IPS DF 6.9 (cell line): ENCODE results near the gene DLX1.

Experiments used
- DNase-seq: peaks from one replicate; pipeline ENCODE4 v3.0.0-alpha.2; 2013; ENCODE audit warnings: low read depth, low spot score
- H3K27ac ChIP-seq: one replicate; pipeline ENCODE4 v1.5.1; 2013; ENCODE audit warnings: low read length, control low read depth
- H3K27me3 ChIP-seq: 2 replicates; pipeline ENCODE4 v1.6.1; 2013; ENCODE audit warnings: mild to moderate bottlenecking, low read length; ENCODE audit not compliant: control insufficient read depth, insufficient read depth
- H3K36me3 ChIP-seq: 2 replicates; pipeline ENCODE4 v1.6.1; 2013; ENCODE audit warnings: low read length; ENCODE audit not compliant: control insufficient read depth, insufficient read depth
- H3K4me1 ChIP-seq: 2 replicates; pipeline ENCODE4 v1.6.1; 2013; ENCODE audit warnings: low read length; ENCODE audit not compliant: control insufficient read depth, insufficient read depth
- H3K4me3 ChIP-seq: 2 replicates; pipeline ENCODE4 v1.5.1; 2013; ENCODE audit warnings: mild to moderate bottlenecking, low read length
- H3K9me3 ChIP-seq: 2 replicates; pipeline ENCODE4 v1.6.1; 2013; ENCODE audit warnings: low read length, inconsistent platforms; ENCODE audit not compliant: control insufficient read depth, insufficient read depth
- WGBS: extraction: QIAGEN DNeasy Blood & Tissue Kit; methylation state at CpG from one replicate; pipeline ENCODE4 v1.1.7; 2013; ENCODE audit warnings: mixed read lengths, missing lambda C conversion rate; ENCODE audit not compliant: insufficient read length, insufficient coverage; 5-methylcytosine and 5-hydroxymethylcytosine counted together

Gene DLX1

DNA sequence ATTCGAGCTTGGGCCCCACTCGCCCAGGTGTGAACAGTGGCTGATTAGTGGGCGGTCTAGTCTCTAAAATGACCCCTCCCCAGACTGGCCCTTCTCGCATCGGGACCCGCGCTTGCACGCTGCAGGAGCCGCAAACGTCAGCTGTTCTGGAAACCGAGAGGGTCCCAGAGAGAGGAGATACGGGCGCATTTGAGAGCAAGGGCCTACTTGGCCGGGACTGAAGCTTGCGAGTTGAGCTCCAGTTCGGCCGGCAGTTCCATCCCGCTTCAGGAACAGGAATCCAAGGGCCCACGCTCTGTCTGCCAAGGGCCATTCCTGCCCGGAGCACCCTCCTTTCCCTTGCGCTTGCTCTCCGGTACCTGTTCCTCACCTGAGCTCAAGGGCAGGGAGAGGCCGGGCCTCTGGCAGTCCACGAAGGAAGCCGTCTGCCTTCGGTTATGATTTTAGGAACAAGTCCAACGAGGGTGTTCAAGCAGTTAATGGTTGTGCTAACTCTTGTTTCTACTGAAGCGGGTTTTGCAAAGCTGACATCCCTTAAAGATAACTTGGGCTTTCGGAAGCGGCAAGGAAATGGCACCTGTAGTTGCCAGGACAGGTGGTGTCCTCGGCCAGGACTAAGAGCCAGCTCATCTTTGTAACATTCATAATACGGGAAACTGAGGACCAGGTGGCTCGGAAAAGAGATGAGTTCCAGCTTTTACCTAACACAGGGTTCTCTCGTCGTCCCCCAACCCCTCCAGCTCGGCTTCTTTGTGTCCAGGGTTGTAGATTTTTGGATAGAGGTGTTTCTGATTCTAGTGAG is 3.9 kb upstream of the DLX1 start:
- Histone ChIP-seq H3K4me3 (no peak overlapping the region), H3K9me3 (no peaks in the 10 kb centered on the region), H3K36me3 (no peaks in the 10 kb centered on the region), H3K27me3 (peaks cover 76% of the 10 kb centered on the region), H3K27ac (no peak overlapping the region), H3K4me1 (peaks cover 7% of the 10 kb centered on the region)
- no peak for DNase-seq
- no CpG with 5 or more reads among the region's 36 CpGs for WGBS

GRCh38 chr2:172082105-172082943 is 3.0 kb upstream of the DLX1 start:
- Histone ChIP-seq H3K36me3 (no peaks in the 10 kb centered on the region), H3K4me1 (peaks cover 9% of the 10 kb centered on the region), H3K4me3 (no peak overlapping the region), H3K27me3 (peaks cover 85% of the 10 kb centered on the region), H3K9me3 (no peaks in the 10 kb centered on the region), H3K27ac (no peak overlapping the region)
- WGBS = no CpG with 5 or more reads among the region's 14 CpGs
- DNase-seq = no peak

DNA sequence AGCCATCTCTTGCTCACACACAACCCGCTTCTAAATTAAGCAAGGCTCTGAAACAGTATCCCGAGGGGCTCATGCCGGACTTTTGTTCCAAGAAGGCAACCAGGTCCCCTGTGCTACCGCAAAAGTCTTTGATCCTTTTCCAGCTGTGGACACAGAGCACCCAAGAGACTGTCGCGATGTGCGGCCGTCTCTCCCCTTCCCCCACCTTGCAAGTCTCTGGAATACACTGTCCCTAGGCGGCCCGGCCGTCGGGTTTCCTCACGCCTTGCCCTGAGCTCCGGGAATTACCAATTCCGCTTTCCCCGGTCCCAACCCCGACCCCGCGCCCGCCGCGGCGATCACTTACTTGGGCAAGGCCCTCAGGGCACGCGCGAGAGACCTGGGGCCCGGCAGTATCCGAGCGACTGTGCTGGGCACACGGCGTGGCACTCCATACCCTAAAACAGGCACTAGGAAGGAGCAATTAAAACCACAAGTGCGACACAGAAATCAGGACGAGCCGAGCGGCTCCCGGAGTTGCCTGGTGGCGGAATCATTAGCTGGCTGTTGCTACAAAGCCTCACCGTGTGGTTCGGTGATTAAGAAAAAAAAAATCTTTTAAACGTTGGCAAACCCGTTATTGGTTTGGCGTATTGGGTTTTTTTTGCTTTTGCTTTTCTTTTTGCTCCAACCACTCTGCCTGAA is 2.2 kb upstream of the DLX1 start:
- Histone ChIP-seq H3K4me1 (peaks cover 9% of the 10 kb centered on the region), H3K36me3 (no peaks in the 10 kb centered on the region), H3K9me3 (no peaks in the 10 kb centered on the region), H3K27me3 (peaks cover 89% of the 10 kb centered on the region), H3K27ac (no peak overlapping the region), H3K4me3 (no peak overlapping the region)
- DNase-seq = no peak
- WGBS = no CpG with 5 or more reads among the region's 42 CpGs

DNA sequence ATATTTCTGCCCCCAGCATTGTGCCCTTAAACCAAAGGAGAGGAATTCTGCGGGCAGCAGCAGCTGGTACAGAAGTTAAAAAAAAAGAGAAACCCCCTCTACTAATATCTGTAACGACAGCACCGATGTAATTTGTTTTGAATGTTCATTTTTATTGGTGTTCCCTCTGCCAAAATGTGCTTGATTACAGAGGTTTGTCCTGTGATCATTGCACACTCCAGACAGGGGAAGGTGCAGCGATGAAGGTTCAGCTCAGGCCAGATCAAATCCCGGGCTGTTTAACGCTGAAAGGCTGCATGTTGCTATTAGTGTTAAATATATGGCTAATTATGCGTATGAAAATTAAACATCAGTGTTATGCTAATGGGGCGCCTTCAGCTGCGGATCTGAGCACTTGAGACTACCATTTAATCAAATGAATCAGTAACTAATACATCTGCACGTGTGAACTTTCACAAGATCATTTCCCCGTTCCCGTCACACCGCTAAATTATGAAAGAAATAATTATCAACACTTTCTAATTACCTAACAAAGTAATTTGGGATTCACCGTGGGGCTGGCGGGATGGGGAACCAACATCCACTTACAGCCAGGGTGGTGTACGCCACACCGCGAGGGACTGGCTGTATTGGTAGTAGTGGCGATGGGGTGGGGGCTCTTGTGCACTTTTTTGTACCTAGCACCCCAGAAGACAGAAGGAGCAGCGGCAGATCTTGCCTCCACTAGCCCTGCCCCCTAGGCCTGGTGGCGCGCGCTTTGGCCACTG is 1.5 kb upstream of the DLX1 start:
- Histone ChIP-seq H3K27me3 (peaks cover 90% of the 10 kb centered on the region), H3K4me1 (peaks cover 9% of the 10 kb centered on the region), H3K36me3 (no peaks in the 10 kb centered on the region), H3K27ac (no peak overlapping the region), H3K9me3 (no peaks in the 10 kb centered on the region), H3K4me3 (no peak overlapping the region; the same call in 1 of the 2 replicates)
- WGBS = no CpG with 5 or more reads among the region's 23 CpGs
- no peak for DNase-seq

GRCh38 chr2:172084395-172084644 is 987 bp upstream of the DLX1 start:
- H3K27me3 ChIP-seq = peaks cover 90% of the 10 kb centered on the region
- peak overlapping the region; percentile 35; the same call in 1 of the 2 replicates for H3K4me3 ChIP-seq
- no peak for DNase-seq
- peaks cover 9% of the 10 kb centered on the region for H3K4me1 ChIP-seq
- H3K27ac ChIP-seq = no peak overlapping the region
- H3K36me3 ChIP-seq = no peaks in the 10 kb centered on the region
- no CpG with 5 or more reads among the region's 17 CpGs for WGBS
- H3K9me3 ChIP-seq = no peaks in the 10 kb centered on the region

GRCh38 chr2:172084645-172085459 is 455 bp upstream of the DLX1 start:
- peaks cover 91% of the 10 kb centered on the region for H3K27me3 ChIP-seq
- peak overlapping the region; percentile 35; the same call in 1 of the 2 replicates for H3K4me3 ChIP-seq
- H3K36me3 ChIP-seq = no peaks in the 10 kb centered on the region
- H3K4me1 ChIP-seq = peaks cover 9% of the 10 kb centered on the region
- no peak for DNase-seq
- no CpG with 5 or more reads among the region's 76 CpGs for WGBS
- H3K27ac ChIP-seq = no peak overlapping the region
- no peaks in the 10 kb centered on the region for H3K9me3 ChIP-seq

DNA sequence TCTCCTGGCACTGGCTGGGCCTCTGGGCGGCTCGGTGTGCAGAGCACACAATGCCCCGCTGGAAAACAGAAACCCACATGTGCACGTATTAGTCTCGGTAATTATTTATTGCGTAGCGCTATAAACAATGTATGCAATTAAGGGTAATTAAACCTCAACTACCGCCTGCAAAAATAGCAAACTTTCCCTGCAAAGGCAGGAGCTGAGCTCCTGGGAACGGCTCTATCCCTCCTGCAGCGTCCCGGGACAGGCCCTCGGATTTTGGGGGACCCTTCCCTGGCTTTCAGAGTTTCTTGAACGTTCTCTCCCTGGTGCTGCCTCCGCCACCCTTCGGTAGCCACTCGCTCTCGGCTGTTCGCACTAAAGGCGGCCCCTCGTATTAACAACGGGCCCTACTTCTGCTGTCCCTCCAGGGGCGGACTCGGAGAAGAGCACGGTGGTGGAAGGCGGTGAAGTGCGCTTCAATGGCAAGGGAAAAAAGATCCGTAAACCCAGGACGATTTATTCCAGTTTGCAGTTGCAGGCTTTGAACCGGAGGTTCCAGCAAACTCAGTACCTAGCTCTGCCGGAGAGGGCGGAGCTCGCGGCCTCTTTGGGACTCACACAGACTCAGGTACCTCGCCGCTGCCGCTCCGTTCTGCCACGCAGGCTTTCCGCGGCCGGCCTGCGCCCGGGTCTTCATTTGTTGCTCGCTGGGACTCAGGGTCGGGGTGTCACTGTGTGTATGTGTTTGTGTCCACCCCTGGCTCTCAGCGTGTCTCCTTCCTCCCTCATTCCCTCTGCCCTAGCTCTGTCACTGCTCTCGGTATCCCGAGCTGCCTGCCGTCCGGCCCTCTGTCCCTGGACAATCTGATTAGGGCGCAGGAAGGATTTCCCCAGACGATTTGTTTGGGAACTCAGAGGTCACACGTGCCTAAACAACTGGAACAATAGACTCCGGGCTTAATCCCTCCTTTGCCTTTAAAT is 1.2 kb downstream of the DLX1 start:
- H3K9me3 ChIP-seq = no peaks in the 10 kb centered on the region
- H3K4me3 ChIP-seq = no peak overlapping the region; the same call in 1 of the 2 replicates
- no peaks in the 10 kb centered on the region for H3K36me3 ChIP-seq
- H3K4me1 ChIP-seq = peaks cover 7% of the 10 kb centered on the region
- DNase-seq = no peak
- WGBS = no CpG with 5 or more reads among the region's 54 CpGs
- peaks cover 87% of the 10 kb centered on the region for H3K27me3 ChIP-seq
- H3K27ac ChIP-seq = no peak overlapping the region

- no peaks in the 10 kb centered on the region for H3K36me3 ChIP-seq
- H3K9me3 ChIP-seq = no peaks in the 10 kb centered on the region
- H3K4me3 ChIP-seq = no peak overlapping the region
- DNase-seq = no peak
- H3K27me3 ChIP-seq = peaks cover 86% of the 10 kb centered on the region
- H3K4me1 ChIP-seq = peaks cover 7% of the 10 kb centered on the region
- no CpG with 5 or more reads among the region's 31 CpGs for WGBS
- no peak overlapping the region for H3K27ac ChIP-seq
Measured at GRCh38 chr2:172087207-172087779, 2.0 kb downstream of the DLX1 start.
